ENCODE data around the gene REXO1. TPM values are rescaled to one million over a fixed set of nuclear protein-coding genes. Genes with fewer than 3 reads are reported as not detected.
A peak's percentile ranks its signal among the peaks of the same experiment; 100 is the strongest.

REXO1 gene
- total RNA-seq, 4 donors from 2014 or later = 16.2 to 36.0 (median 26.1) TPM

DNA sequence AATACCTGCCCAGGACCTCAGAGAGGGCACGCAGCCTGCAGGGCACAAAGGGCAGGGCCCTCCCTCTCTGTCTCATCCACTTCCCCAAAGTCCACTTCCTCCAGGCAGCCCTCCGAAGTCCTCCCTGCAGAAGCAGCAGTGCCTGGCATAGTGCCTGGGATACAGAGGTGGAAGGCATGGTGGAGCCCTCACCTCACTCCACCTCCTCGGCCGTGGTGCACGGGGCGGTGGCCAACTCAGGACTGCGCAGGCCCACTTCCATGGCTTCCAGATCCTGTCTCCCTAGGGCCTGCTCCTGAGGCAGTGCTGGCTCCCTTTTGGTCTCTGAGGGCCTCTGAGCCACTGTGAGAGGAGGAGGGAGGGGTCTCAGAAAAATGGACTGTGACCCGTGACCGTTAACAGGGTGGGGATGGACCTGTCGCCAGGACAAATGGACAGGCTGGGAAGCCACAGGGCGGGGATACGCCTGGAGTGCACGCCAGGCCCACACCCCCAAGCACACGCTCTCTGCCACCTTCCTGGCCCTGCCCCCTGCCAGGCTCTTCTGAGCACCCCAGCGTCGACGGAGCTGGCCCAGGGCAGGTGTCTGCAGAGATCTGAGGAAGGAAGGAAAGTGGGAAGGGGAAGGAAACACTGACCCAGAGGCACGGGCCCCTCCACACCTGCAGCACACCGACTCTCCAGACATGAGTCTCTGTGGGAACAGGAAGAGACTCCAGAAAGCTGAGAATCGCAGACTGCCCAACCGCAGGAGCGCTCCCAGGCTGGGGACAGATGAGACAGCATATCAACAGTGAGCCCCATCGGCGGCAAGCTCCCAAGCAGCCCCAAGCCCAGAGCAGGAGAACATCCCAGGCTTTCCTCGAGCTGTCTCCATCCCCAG is 8.4 kb downstream of the REXO1 start:
- 79% methylated on average over 21 of the region's 25 CpGs for WGBS
- Histone ChIP-seq H3K27ac (replicated peaks in 1 of 4) (peak overlapping the region in 2 of 4 donors; percentile 7 to 41), H3K4me1 (peaks cover 63 to 94% (median 79%) of the 10 kb centered on the region in 4 donors), H3K36me3 (peaks cover 0 to 34% (median 7%) of the 10 kb centered on the region in 4 donors), H3K9me3 (no peaks in the 10 kb centered on the region), H3K4me3 (peak overlapping the region in 1 of 4 donors; percentile 23), H3K27me3 (no peaks in the 10 kb centered on the region)
- intact Hi-C loops (cut with DNase I) = no loop called here
- DNase-seq (ENCODE audit: extremely low spot score) = no peak
- TF ChIP-seq EP300 (IDR thresholded peaks at IDR 0.05) (no peak), POLR2AphosphoS5 (IDR thresholded peaks at IDR 0.05) (no peak), POLR2A (IDR thresholded peaks at IDR 0.05; ENCODE audit: low read depth) (no peak)
- TF ChIP-seq, protein P1, sequence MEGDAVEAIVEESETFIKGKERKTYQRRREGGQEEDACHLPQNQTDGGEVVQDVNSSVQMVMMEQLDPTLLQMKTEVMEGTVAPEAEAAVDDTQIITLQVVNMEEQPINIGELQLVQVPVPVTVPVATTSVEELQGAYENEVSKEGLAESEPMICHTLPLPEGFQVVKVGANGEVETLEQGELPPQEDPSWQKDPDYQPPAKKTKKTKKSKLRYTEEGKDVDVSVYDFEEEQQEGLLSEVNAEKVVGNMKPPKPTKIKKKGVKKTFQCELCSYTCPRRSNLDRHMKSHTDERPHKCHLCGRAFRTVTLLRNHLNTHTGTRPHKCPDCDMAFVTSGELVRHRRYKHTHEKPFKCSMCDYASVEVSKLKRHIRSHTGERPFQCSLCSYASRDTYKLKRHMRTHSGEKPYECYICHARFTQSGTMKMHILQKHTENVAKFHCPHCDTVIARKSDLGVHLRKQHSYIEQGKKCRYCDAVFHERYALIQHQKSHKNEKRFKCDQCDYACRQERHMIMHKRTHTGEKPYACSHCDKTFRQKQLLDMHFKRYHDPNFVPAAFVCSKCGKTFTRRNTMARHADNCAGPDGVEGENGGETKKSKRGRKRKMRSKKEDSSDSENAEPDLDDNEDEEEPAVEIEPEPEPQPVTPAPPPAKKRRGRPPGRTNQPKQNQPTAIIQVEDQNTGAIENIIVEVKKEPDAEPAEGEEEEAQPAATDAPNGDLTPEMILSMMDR (IDR thresholded peaks at IDR 0.05) = no peak

DNA sequence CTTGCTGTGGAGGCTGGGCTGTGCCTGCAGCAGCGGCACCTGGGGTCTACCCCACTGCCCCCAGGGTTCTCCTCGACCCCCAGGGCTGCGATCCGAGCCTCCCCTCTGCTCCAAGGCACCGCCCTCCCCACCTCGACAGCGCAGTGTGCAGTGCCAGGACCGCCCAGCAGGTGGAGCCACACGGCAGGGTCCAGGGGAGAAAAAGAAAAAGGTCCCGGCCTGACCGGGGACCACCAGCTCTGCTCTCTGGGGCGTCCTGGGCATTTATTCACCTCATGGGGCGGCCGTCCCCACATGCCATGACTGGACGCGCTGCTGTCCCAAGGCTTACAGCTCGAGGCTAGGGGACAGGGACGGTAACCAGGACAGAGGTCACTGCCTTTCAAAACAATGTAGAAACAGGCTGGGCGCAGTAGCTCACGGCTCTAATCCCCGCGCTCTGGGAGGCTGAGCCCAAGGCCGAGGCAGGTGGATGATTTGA is 10.6 kb downstream of the REXO1 start:
- TF ChIP-seq POLR2AphosphoS5 (IDR thresholded peaks at IDR 0.05) (no peak), EP300 (IDR thresholded peaks at IDR 0.05) (no peak), POLR2A (IDR thresholded peaks at IDR 0.05; ENCODE audit: low read depth) (no peak)
- TF ChIP-seq, protein P1 (IDR thresholded peaks at IDR 0.05) = peak; percentile 65 to 94 (median 70)
- Histone ChIP-seq H3K9me3 (no peaks in the 10 kb centered on the region), H3K4me1 (peaks cover 53 to 89% (median 70%) of the 10 kb centered on the region in 4 donors), H3K27ac (replicated peaks in 1 of 4) (no peak overlapping the region), H3K36me3 (peaks cover 0 to 17% (median 3%) of the 10 kb centered on the region in 4 donors), H3K4me3 (no peak overlapping the region), H3K27me3 (no peaks in the 10 kb centered on the region)
- WGBS = 43% methylated on average over 16 of the region's 23 CpGs
- intact Hi-C loops (cut with DNase I) = no loop called here
- DNase-seq (ENCODE audit: extremely low spot score) = no peak

DNA sequence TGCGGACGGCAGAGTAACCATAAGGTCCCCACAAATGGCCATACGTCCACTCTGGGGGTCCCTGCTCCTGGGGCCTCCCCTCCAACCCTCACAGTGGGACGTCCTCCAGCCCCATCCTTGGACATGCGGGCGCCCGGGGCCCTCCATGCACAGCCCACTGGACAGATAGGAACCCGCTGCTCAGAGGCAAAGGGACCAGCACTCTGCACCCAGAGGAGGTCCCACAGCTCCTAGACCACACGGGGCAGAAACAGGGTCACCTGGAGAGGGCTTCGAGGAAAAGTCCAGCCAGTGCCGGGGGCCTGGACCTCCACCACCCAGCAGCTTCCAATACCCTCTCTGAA is 11.1 kb downstream of the REXO1 start:
- no peak for DNase-seq (ENCODE audit: extremely low spot score)
- WGBS = 83% methylated on average over 2 of the region's 11 CpGs
- Histone ChIP-seq H3K27me3 (no peaks in the 10 kb centered on the region), H3K9me3 (no peaks in the 10 kb centered on the region), H3K27ac (replicated peaks in 1 of 4) (no peak overlapping the region), H3K4me3 (no peak overlapping the region), H3K36me3 (peaks cover 0 to 17% (median 5%) of the 10 kb centered on the region in 4 donors), H3K4me1 (peaks cover 49 to 85% (median 66%) of the 10 kb centered on the region in 4 donors)
- TF ChIP-seq, protein P1 (IDR thresholded peaks at IDR 0.05) = no peak
- no peak for TF ChIP-seq EP300 (IDR thresholded peaks at IDR 0.05)
- no peak for TF ChIP-seq POLR2AphosphoS5 (IDR thresholded peaks at IDR 0.05)
- no peak for TF ChIP-seq POLR2A (IDR thresholded peaks at IDR 0.05; ENCODE audit: low read depth)
- intact Hi-C loops (cut with DNase I) = no loop called here

DNA sequence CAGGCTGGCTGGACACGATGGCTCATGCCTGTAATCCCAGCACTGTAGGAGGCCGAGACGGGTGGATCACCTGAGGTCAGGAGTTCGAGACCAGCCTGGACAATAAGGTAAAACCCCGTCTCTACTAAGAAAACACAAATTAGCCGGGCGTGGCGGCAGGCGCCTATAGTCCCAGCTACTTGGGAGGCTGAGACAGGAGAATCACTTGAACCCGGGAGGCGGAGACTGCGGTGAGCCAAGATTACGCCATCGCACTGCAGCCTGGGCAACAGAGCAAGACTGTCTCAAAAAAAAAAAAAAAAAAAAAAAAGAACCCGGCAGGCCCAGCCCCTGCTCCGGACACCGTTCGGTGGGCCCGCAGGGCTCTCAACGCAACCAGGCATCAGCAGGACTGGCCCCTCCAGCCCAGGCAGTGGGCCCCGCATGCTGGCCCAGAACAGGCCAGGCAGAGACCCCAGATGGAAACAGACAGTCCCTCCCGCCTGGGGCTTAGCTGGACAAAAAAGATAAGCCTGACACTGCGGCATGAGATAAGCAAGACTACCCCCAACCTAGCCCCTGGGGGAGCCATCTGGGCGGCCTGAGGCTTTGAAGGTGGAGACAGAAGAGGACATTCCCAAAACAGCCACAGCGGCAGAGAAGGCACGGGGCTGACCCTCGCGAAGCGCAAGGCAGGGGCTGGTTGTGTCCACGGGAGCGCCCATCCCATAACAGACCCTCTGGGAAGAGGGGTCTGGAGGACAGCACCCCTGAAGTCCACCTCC is 11.6 kb downstream of the REXO1 start:
- Histone ChIP-seq H3K27ac (replicated peaks in 1 of 4) (no peak overlapping the region), H3K9me3 (no peaks in the 10 kb centered on the region), H3K27me3 (no peaks in the 10 kb centered on the region), H3K4me3 (no peak overlapping the region), H3K36me3 (peaks cover 0 to 17% (median 6%) of the 10 kb centered on the region in 4 donors), H3K4me1 (peaks cover 47 to 79% (median 60%) of the 10 kb centered on the region in 4 donors)
- TF ChIP-seq POLR2A (IDR thresholded peaks at IDR 0.05; ENCODE audit: low read depth) = no peak
- no peak for TF ChIP-seq EP300 (IDR thresholded peaks at IDR 0.05)
- no peak for TF ChIP-seq POLR2AphosphoS5 (IDR thresholded peaks at IDR 0.05)
- TF ChIP-seq, protein P1 (IDR thresholded peaks at IDR 0.05) = no peak
- no peak for DNase-seq (ENCODE audit: extremely low spot score)
- 86% methylated on average over 30 of the region's 31 CpGs for WGBS
- intact Hi-C loops (cut with DNase I) = no loop called here
